ENCODE data around the gene CST11. TPM values are rescaled to one million over a fixed set of nuclear protein-coding genes. Genes with fewer than 3 reads are reported as not detected.
A peak's percentile ranks its signal among the peaks of the same experiment; 100 is the strongest.

Gene CST11
- total RNA-seq, 1 donor from 2014 or later: not detected

DNA sequence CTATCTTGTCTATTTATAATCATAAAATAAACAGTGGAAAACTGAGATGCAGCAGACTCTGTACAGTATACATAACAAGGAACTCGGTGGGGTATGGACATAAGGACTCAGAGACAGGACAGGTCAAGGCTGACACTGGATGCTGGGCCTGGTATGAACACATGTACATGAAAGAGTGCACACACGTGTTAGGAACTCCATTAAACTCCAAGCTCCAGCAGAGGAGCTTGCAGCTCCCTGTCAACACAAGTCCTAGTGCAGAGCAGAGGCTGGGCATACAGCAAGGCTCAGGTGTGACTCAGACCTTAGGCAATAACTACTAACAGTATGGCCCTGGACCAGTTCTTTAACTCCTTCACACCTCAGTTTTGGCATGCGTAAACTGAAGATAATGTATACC, 48.5 kb downstream of the CST11 start:
- Mint-ChIP-seq H3K4me3 (ENCODE audit: unreplicated experiment) (no peak overlapping the region), H3K4me1 (ENCODE audit: low read depth) (peaks cover 37% of the 10 kb centered on the region), H3K27me3 (ENCODE audit: low read depth) (no peaks in the 10 kb centered on the region), H3K36me3 (ENCODE audit: low read depth) (peaks cover 2% of the 10 kb centered on the region), H3K9me3 (ENCODE audit: low read depth) (no peaks in the 10 kb centered on the region), H3K27ac (ENCODE audit: unreplicated experiment) (peak overlapping the region; percentile 12)
- DNase-seq (ENCODE audit: low spot score): no peak
- TF ChIP-seq, protein P1, sequence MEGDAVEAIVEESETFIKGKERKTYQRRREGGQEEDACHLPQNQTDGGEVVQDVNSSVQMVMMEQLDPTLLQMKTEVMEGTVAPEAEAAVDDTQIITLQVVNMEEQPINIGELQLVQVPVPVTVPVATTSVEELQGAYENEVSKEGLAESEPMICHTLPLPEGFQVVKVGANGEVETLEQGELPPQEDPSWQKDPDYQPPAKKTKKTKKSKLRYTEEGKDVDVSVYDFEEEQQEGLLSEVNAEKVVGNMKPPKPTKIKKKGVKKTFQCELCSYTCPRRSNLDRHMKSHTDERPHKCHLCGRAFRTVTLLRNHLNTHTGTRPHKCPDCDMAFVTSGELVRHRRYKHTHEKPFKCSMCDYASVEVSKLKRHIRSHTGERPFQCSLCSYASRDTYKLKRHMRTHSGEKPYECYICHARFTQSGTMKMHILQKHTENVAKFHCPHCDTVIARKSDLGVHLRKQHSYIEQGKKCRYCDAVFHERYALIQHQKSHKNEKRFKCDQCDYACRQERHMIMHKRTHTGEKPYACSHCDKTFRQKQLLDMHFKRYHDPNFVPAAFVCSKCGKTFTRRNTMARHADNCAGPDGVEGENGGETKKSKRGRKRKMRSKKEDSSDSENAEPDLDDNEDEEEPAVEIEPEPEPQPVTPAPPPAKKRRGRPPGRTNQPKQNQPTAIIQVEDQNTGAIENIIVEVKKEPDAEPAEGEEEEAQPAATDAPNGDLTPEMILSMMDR (IDR thresholded peaks at IDR 0.05): no peak

DNA sequence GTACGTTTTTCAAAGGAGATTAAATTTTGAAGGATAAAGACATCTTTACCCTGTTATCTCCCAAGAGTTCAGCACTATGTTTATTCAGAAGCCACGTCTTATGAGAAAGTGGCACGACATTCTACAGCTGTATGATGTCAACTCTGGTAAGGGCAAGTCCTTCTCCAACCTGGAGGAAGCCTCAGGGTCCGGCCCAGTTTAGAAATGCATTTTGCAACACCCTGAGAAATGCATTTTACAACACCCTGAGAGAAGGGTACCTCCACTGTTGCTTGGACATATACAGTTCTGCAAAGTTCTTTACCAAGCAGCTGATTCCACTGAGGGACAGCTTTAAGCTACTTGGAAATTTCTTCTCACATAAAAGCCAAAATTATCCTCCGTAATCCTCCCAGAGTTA, 48.9 kb downstream of the CST11 start:
- no peak overlapping the region for H3K4me3 Mint-ChIP-seq (ENCODE audit: unreplicated experiment)
- peak overlapping the region; percentile 12 for H3K27ac Mint-ChIP-seq (ENCODE audit: unreplicated experiment)
- no peak for DNase-seq (ENCODE audit: low spot score)
- TF ChIP-seq, protein P1 (IDR thresholded peaks at IDR 0.05): no peak
- no peaks in the 10 kb centered on the region for H3K27me3 Mint-ChIP-seq (ENCODE audit: low read depth)
- peaks cover 2% of the 10 kb centered on the region for H3K36me3 Mint-ChIP-seq (ENCODE audit: low read depth)
- no peaks in the 10 kb centered on the region for H3K9me3 Mint-ChIP-seq (ENCODE audit: low read depth)
- peaks cover 40% of the 10 kb centered on the region for H3K4me1 Mint-ChIP-seq (ENCODE audit: low read depth)

DNA sequence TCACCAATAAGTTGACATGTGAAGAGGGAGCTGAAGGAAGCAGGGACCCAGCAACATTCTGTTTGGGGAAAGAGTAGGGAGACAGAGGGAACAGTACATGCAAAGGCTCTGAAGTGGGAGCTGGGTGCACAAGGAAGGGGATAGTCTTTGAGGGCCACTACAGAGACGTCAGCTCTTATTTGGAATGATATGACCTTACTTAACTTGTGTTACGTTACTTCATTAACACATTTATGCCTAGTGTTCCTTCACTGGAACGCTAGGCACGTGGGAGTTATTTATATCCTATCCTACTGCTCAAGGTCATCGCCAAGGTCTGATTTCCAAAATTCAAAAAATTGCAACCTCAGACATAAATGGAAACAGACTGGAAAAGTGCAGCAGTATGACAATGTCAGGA, 51.6 kb downstream of the CST11 start:
- TF ChIP-seq, protein P1 (IDR thresholded peaks at IDR 0.05): no peak
- Mint-ChIP-seq H3K4me1 (ENCODE audit: low read depth) (peaks cover 33% of the 10 kb centered on the region), H3K4me3 (ENCODE audit: unreplicated experiment) (no peak overlapping the region), H3K27me3 (ENCODE audit: low read depth) (no peaks in the 10 kb centered on the region), H3K9me3 (ENCODE audit: low read depth) (no peaks in the 10 kb centered on the region), H3K27ac (ENCODE audit: unreplicated experiment) (no peak overlapping the region), H3K36me3 (ENCODE audit: low read depth) (peaks cover 2% of the 10 kb centered on the region)
- DNase-seq (ENCODE audit: low spot score): no peak

Other genes starting within 250 kb of the CST11 start
- 16.9 to 18.2 TPM (median 18.1 TPM) in 3 replicates for gene NXT1, start 102.1 kb downstream of the CST11 start, total RNA-seq
- 10.7 to 14.6 TPM (median 11.4 TPM) in 3 replicates for gene GZF1, start 90.7 kb downstream of the CST11 start, total RNA-seq
- 7.5 to 10.6 TPM (median 8.1 TPM) in 3 replicates for gene NAPB, start 31.4 kb downstream of the CST11 start, total RNA-seq
- not detected in 3 replicates for gene CSTL1, start 13.2 kb downstream of the CST11 start, total RNA-seq
- not detected in 3 replicates for gene CST8, start 38.2 kb upstream of the CST11 start, total RNA-seq
- gene CST9L, start 115.6 kb upstream of the CST11 start, total RNA-seq: not detected in 3 replicates
- not detected in 3 replicates for gene CST9, start 153.0 kb upstream of the CST11 start, total RNA-seq
- gene CST3, start 185.1 kb upstream of the CST11 start, total RNA-seq: 452 to 487 TPM (median 481 TPM) in 3 replicates
- not detected in 3 replicates for gene CST4, start 236.2 kb upstream of the CST11 start, total RNA-seq

Measured in chondrocyte (in vitro differentiated cells).